B cell (primary cell): ENCODE results near the gene MAFB. TPM values are rescaled to one million over a fixed set of nuclear protein-coding genes. Genes with fewer than 3 reads are reported as not detected.

ENCODE experiments used
- ATAC-seq: fragments of 200-7000 bp; cut with Tn5 transposase; one replicate; pipeline ENCODE4 v1.10.0; 2021; ENCODE audit warnings: low read depth, mild to moderate bottlenecking, moderate number of reproducible peaks, moderate library complexity
- CTCF ChIA-PET: fragments of 350-600 bp; sonication (Branson Sonifier 250); formaldehyde crosslinking; loops from one replicate; lab custom pipeline; 2021; ENCODE audit warnings: antibody characterized with exemption, inconsistent platforms; lab: Charles Lee
- POLR2A ChIA-PET: fragments of 350-600 bp; sonication (Branson Sonifier 250); formaldehyde crosslinking; loops from one replicate; lab custom pipeline; 2021; ENCODE audit warnings: antibody characterized with exemption; lab: Charles Lee
- DNase-seq: peaks from one replicate; pipeline ENCODE4 v3.0.0; 2013
- H2AFZ ChIP-seq: 2 replicates; pipeline ENCODE4 v1.6.1; 2012; ENCODE audit warnings: mild to moderate bottlenecking, low read depth, low read length; ENCODE audit not compliant: insufficient read depth, poor library complexity, severe bottlenecking
- H3K27ac ChIP-seq, 2 donors: 1 replicate in 1 of 2; 2 replicates in 1 of 2; pipeline ENCODE4 v1.5.1; 2012 to 2013; ENCODE audit warnings: low read length in 2 of 2, mild to moderate bottlenecking in 2 of 2, moderate library complexity in 1 of 2
- H3K27me3 ChIP-seq, 4 experiments: fragments of 200-600 bp in 1 of 4; sonication (generic) in 1 of 4; replicated peaks in 1 of 4; 1 replicate in 2 of 4; 2 replicates in 2 of 4; pipeline versions ENCODE4 v1.6.1 to v1.7.0; 2013 to 2016; ENCODE audit warnings: low read length in 3 of 4, mild to moderate bottlenecking in 2 of 4, mixed read lengths in 1 of 4, moderate library complexity in 1 of 4; ENCODE audit not compliant: insufficient read depth in 4 of 4, control insufficient read depth in 3 of 4; ENCODE audit errors: control extremely low read depth in 1 of 4
- H3K36me3 ChIP-seq, 2 experiments: replicated peaks in 1 of 2; 1 replicate in 1 of 2; 2 replicates in 1 of 2; pipeline versions ENCODE4 v1.6.1 to v1.7.1; 2013; ENCODE audit warnings: low read length in 1 of 2; ENCODE audit not compliant: insufficient read depth in 2 of 2, control insufficient read depth in 1 of 2; ENCODE audit errors: control extremely low read depth in 1 of 2, extremely low read depth in 1 of 2
- H3K4me1 ChIP-seq, 2 donors: fragments of 200-600 bp in 1 of 2; sonication (generic) in 1 of 2; 1 replicate in 1 of 2; 2 replicates in 1 of 2; pipeline versions ENCODE4 v1.5.1 to v1.6.1; 2013 to 2017; ENCODE audit warnings: low read length in 2 of 2; ENCODE audit not compliant: control insufficient read depth in 2 of 2, insufficient read depth in 2 of 2
- H3K4me2 ChIP-seq: replicated peaks from 2 replicates; pipeline ENCODE3; 2012; ENCODE audit warnings: mild to moderate bottlenecking, low read depth, low read length; ENCODE audit not compliant: poor library complexity, severe bottlenecking
- H3K4me3 ChIP-seq, 5 experiments: fragments of 200-600 bp in 1 of 5; sonication (generic) in 1 of 5; 1 replicate in 3 of 5; 2 replicates in 2 of 5; pipeline versions ENCODE4 v1.5.1 to v1.7.0; 2011 to 2016; ENCODE audit warnings: low read length in 4 of 5, mild to moderate bottlenecking in 4 of 5, low read depth in 2 of 5, control low read depth in 1 of 5, moderate library complexity in 1 of 5; ENCODE audit not compliant: insufficient read depth in 1 of 5; ENCODE audit errors: control extremely low read depth in 1 of 5, extremely low read depth in 1 of 5
- H3K79me2 ChIP-seq: fragments of 200-600 bp; sonication (generic); one replicate; pipeline ENCODE4 v1.6.0; 2016; ENCODE audit warnings: low read length; ENCODE audit not compliant: control insufficient read depth, insufficient read depth
- H3K9ac ChIP-seq: fragments of 200-600 bp; sonication (generic); 2 replicates; pipeline ENCODE4 v1.6.1; 2017; ENCODE audit warnings: mild to moderate bottlenecking, low read length, moderate library complexity
- H3K9me3 ChIP-seq, 3 donors: one replicate each; pipeline versions ENCODE4 v1.6.1 to v1.7.1; 2013; ENCODE audit warnings: low read length in 2 of 3; ENCODE audit not compliant: control insufficient read depth in 2 of 3, insufficient read depth in 1 of 3; ENCODE audit errors: control extremely low read depth in 1 of 3
- H4K20me1 ChIP-seq: 2 replicates; pipeline ENCODE4 v1.6.0; 2012; ENCODE audit warnings: mild to moderate bottlenecking, low read length; ENCODE audit not compliant: insufficient read depth, control insufficient read depth, poor library complexity, severe bottlenecking
- H3K27ac Mint-ChIP-seq: one replicate; pipeline ENCODE4 v1.8.0; 2021; ENCODE audit warnings: mixed read lengths
- H3K27me3 Mint-ChIP-seq: one replicate; pipeline ENCODE4 v1.8.0; 2021; ENCODE audit warnings: mixed read lengths
- H3K4me1 Mint-ChIP-seq: one replicate; pipeline ENCODE4 v1.8.0; 2021; ENCODE audit warnings: mixed read lengths
- H3K4me3 Mint-ChIP-seq: one replicate; pipeline ENCODE4 v1.8.0; 2021; ENCODE audit warnings: mixed read lengths
- H3K9me3 Mint-ChIP-seq: one replicate; pipeline ENCODE4 v1.8.0; 2022; ENCODE audit warnings: mixed read lengths; ENCODE audit not compliant: insufficient read depth
- EZH2 ChIP-seq: IDR thresholded peaks from 2 replicates; pipeline ENCODE4 v1.6.1; 2012; ENCODE audit warnings: borderline replicate concordance, low read depth, mild to moderate bottlenecking, moderate library complexity, low read length; ENCODE audit not compliant: insufficient read depth, poor library complexity, severe bottlenecking
- WGBS: methylation state at CpG from one replicate; pipeline ENCODE4 v1.1.5; 2013; ENCODE audit warnings: missing lambda C conversion rate; ENCODE audit not compliant: insufficient coverage; 5-methylcytosine and 5-hydroxymethylcytosine counted together
- intact Hi-C: fragments of 100-400 bp; cut with micrococcal nuclease; formaldehyde crosslinking; loops from one replicate; pipeline ENCODE4 v1.10.0; 2022
- polyA plus RNA-seq: library from polyadenylated mRNA; depleted of rRNA; stranded (reverse); fragments of >200 nt; gene quantifications from 2 replicates; pipeline ENCODE4 v1.2.3, GENCODE V29; 2012
- total RNA-seq, 2 donors: library from RNA; stranded (reverse); fragments of 120-200 nt in 1 of 2; gene quantifications; 1 replicate in 1 of 2; 2 replicates in 1 of 2; pipeline versions ENCODE4 v1.2.3 to v1.2.4, GENCODE V29; 2013 to 2022
- TF ChIP-seq, protein P1 (sequence below): fragments of 200-600 bp; IDR thresholded peaks from one replicate; pipeline ENCODE4 v1.8.0; 2022; ENCODE audit warnings: antibody characterized with exemption, mild to moderate bottlenecking

MAFB gene
- total and polyA plus RNA-seq, 2 donors (not counting 1 experiment from before 2014, with no cell fraction given) = 1.6 to 1.8 TPM

DNA sequence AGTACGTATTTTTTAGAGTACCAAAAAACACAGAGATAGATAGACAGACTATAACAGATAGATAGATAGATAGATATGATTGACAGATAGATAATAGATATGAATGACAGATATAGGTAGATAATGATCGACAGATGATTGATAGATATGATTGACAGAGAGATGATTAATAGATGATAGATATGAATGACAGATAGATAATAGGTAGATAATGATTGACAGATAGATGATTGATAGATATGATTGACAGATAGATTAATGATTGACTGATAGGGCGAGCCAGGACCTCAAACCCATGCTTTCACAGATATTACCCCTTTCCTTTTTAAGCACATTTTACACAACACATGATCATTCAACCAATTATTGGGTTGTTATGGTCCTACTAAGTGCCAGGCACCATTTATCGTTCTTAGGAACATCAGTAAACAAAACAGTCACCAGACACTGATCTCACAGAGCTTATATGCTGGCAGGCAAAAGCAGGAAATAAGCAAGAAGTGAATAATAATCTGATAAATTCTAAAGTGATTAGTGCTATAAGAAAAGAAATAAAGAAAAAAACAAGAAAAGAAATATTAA is 11.6 kb downstream of the MAFB start:
- Mint-ChIP-seq H3K27ac (no peak overlapping the region), H3K27me3 (peaks cover 53% of the 10 kb centered on the region), H3K9me3 (no peaks in the 10 kb centered on the region), H3K4me3 (no peak overlapping the region), H3K4me1 (no peaks in the 10 kb centered on the region)
- Histone ChIP-seq H4K20me1 (no peaks in the 10 kb centered on the region), H3K9me3 (peaks cover 0 to 3% (median 0%) of the 10 kb centered on the region in 3 donors), H3K27ac (no peak overlapping the region), H3K4me3 (no peak overlapping the region), H3K4me2 (no peak overlapping the region), H3K9ac (no peak overlapping the region), H3K36me3 (no peaks in the 10 kb centered on the region), H3K79me2 (no peaks in the 10 kb centered on the region), H3K4me1 (no peaks in the 10 kb centered on the region), H2AFZ (no peak overlapping the region), H3K27me3 (peaks cover 0 to 30% (median 11%) of the 10 kb centered on the region in 4 experiments)
- no peak for ATAC-seq
- ChIA-PET CTCF (no interaction called here), POLR2A (no interaction called here)
- no CpG with 5 or more reads among the region's 4 CpGs for WGBS
- DNase-seq = no peak
- TF ChIP-seq, protein P1, sequence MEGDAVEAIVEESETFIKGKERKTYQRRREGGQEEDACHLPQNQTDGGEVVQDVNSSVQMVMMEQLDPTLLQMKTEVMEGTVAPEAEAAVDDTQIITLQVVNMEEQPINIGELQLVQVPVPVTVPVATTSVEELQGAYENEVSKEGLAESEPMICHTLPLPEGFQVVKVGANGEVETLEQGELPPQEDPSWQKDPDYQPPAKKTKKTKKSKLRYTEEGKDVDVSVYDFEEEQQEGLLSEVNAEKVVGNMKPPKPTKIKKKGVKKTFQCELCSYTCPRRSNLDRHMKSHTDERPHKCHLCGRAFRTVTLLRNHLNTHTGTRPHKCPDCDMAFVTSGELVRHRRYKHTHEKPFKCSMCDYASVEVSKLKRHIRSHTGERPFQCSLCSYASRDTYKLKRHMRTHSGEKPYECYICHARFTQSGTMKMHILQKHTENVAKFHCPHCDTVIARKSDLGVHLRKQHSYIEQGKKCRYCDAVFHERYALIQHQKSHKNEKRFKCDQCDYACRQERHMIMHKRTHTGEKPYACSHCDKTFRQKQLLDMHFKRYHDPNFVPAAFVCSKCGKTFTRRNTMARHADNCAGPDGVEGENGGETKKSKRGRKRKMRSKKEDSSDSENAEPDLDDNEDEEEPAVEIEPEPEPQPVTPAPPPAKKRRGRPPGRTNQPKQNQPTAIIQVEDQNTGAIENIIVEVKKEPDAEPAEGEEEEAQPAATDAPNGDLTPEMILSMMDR = no peak
- TF ChIP-seq EZH2 = no peak
- intact Hi-C loops = no loop called here

DNA sequence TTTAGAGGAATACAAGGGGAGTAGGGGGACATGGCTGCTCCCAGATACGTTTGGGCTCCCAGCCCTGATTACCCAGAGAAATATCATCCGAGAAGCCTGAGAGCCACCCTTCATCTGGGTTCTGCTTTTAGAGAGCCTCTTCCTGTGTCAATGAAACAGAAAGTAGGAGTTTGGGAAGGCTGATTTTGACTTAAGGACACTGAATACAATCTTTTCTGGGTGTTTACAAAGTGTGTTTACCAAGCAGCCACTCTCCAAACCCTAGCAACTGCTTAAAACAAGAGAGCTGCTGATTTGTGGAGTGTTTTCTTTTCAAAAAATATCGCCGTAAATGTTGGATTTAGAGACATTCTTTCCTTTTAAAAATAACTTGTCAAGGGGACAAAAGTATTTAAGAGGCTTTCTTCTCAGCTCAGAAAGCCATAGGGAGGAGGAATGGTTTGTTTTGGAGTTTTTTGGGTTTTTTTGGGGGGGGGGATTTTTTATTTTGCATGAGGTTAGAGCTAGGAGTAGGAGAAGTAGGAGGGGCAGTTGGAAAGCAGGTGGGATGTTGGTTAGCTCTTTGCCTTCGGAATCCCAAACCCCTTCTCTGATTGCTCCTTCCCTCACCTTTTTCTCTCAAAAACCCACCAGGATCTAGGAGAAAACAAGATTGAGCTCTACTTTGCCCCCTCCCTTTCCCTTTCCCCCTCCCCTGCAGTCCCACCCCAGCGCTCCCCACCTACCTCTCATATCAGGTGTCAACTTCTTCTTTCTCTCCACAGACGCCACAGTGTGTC is 12.4 kb downstream of the MAFB start:
- no peak overlapping the region for H2AFZ ChIP-seq
- no peaks in the 10 kb centered on the region for H3K36me3 ChIP-seq
- H3K4me2 ChIP-seq = no peak overlapping the region
- no peaks in the 10 kb centered on the region for H3K4me1 Mint-ChIP-seq
- H4K20me1 ChIP-seq = no peaks in the 10 kb centered on the region
- no peaks in the 10 kb centered on the region for H3K79me2 ChIP-seq
- H3K9ac ChIP-seq = no peak overlapping the region
- H3K4me1 ChIP-seq = no peaks in the 10 kb centered on the region
- TF ChIP-seq EZH2 = no peak
- TF ChIP-seq, protein P1 = no peak
- H3K27me3 ChIP-seq = peaks cover 0 to 23% (median 9%) of the 10 kb centered on the region in 4 experiments
- WGBS = 23% methylated on average over 4 of the region's 7 CpGs
- POLR2A ChIA-PET = no interaction called here
- no peak for DNase-seq
- H3K27me3 Mint-ChIP-seq = peaks cover 47% of the 10 kb centered on the region
- no peak overlapping the region for H3K27ac ChIP-seq
- H3K27ac Mint-ChIP-seq = no peak overlapping the region
- intact Hi-C loops = no loop called here
- CTCF ChIA-PET = no interaction called here
- peaks cover 0 to 3% (median 0%) of the 10 kb centered on the region in 3 donors for H3K9me3 ChIP-seq
- no peak for ATAC-seq
- no peak overlapping the region for H3K4me3 Mint-ChIP-seq
- H3K9me3 Mint-ChIP-seq = no peaks in the 10 kb centered on the region
- H3K4me3 ChIP-seq = no peak overlapping the region
